ENCODE results near the gene POLRMT.
"Not testable (repeated sequence)": the region's sequence is repeated elsewhere in the genome, so short reads cannot be mapped to it uniquely, and the experiment has no call there.

The POLRMT gene

GRCh38 chr19:641702-642101, 8.4 kb upstream of the POLRMT start:
- Histone ChIP-seq H3K9ac (ENCODE audit: low read depth, low read length) (no peak overlapping the region), H3K4me1 (ENCODE audit: control insufficient read depth, insufficient read depth, low read length) (peaks cover 6% of the 10 kb centered on the region), H3K4me3 (ENCODE audit: low read length) (no peak overlapping the region), H3K27me3 (ENCODE audit: control insufficient read depth, insufficient read depth, low read length) (no peaks in the 10 kb centered on the region), H3K9me3 (replicated peaks; ENCODE audit: low read length) (no peaks in the 10 kb centered on the region), H3K36me3 (ENCODE audit: insufficient read depth, low read length) (peaks cover 22% of the 10 kb centered on the region), H3K4me2 (ENCODE audit: low read length) (no peak overlapping the region)

- Histone ChIP-seq H3K36me3 (ENCODE audit: insufficient read depth, low read length) (peaks cover 12% of the 10 kb centered on the region), H3K4me2 (ENCODE audit: low read length) (no peak overlapping the region), H3K9me3 (replicated peaks; ENCODE audit: low read length) (no peaks in the 10 kb centered on the region), H3K27me3 (ENCODE audit: control insufficient read depth, insufficient read depth, low read length) (no peaks in the 10 kb centered on the region), H3K9ac (ENCODE audit: low read depth, low read length) (no peak overlapping the region), H3K4me1 (ENCODE audit: control insufficient read depth, insufficient read depth, low read length) (peaks cover 6% of the 10 kb centered on the region), H3K4me3 (ENCODE audit: low read length) (no peak overlapping the region)
Measured at GRCh38 chr19:640606-641189, 7.4 kb upstream of the POLRMT start.

GRCh38 chr19:640161-640558, 6.8 kb upstream of the POLRMT start:
- Histone ChIP-seq H3K4me1 (ENCODE audit: control insufficient read depth, insufficient read depth, low read length) (peaks cover 6% of the 10 kb centered on the region), H3K9me3 (replicated peaks; ENCODE audit: low read length) (no peaks in the 10 kb centered on the region), H3K27me3 (ENCODE audit: control insufficient read depth, insufficient read depth, low read length) (no peaks in the 10 kb centered on the region), H3K4me3 (ENCODE audit: low read length) (peak overlapping the region; percentile 68), H3K36me3 (ENCODE audit: insufficient read depth, low read length) (peaks cover 10% of the 10 kb centered on the region), H3K4me2 (ENCODE audit: low read length) (peak overlapping the region; percentile 89), H3K9ac (ENCODE audit: low read depth, low read length) (no peak overlapping the region)

GRCh38 chr19:639253-640160, 6.2 kb upstream of the POLRMT start, which contains the start of gene FGF22:
FGF22 (plus strand) TSS chr19:639879; CDS start chr19:639926, 47 bp downstream.
- Histone ChIP-seq H3K27me3 (ENCODE audit: control insufficient read depth, insufficient read depth, low read length) (no peaks in the 10 kb centered on the region), H3K36me3 (ENCODE audit: insufficient read depth, low read length) (peaks cover 4% of the 10 kb centered on the region), H3K9me3 (replicated peaks; ENCODE audit: low read length) (no peaks in the 10 kb centered on the region), H3K4me3 (ENCODE audit: low read length) (peak within 1 kb of the TSS; percentile 70), H3K9ac (ENCODE audit: low read depth, low read length) (peak within 1 kb of the TSS; percentile 17), H3K4me1 (ENCODE audit: control insufficient read depth, insufficient read depth, low read length) (peaks cover 6% of the 10 kb centered on the region), H3K4me2 (ENCODE audit: low read length) (peak within 1 kb of the TSS; percentile 89)

- peak overlapping the region; percentile 17 for H3K9ac ChIP-seq (ENCODE audit: low read depth, low read length)
- H3K9me3 ChIP-seq (replicated peaks; ENCODE audit: low read length), result no peaks in the 10 kb centered on the region
- peaks cover 12% of the 10 kb centered on the region for H3K4me1 ChIP-seq (ENCODE audit: control insufficient read depth, insufficient read depth, low read length)
- peak overlapping the region; percentile 70 for H3K4me3 ChIP-seq (ENCODE audit: low read length)
- H3K27me3 ChIP-seq (ENCODE audit: control insufficient read depth, insufficient read depth, low read length), result no peaks in the 10 kb centered on the region
- H3K4me2 ChIP-seq (ENCODE audit: low read length), result peak overlapping the region; percentile 88
- no peaks in the 10 kb centered on the region for H3K36me3 ChIP-seq (ENCODE audit: insufficient read depth, low read length)
Measured at GRCh38 chr19:638906-639252, 5.5 kb upstream of the POLRMT start.

GRCh38 chr19:634975-635652, 1.8 kb upstream of the POLRMT start:
- H3K27me3 ChIP-seq (ENCODE audit: control insufficient read depth, insufficient read depth, low read length), result no peaks in the 10 kb centered on the region
- H3K9ac ChIP-seq (ENCODE audit: low read depth, low read length), result no peak overlapping the region
- H3K4me2 ChIP-seq (ENCODE audit: low read length), result no peak overlapping the region
- no peaks in the 10 kb centered on the region for H3K36me3 ChIP-seq (ENCODE audit: insufficient read depth, low read length)
- H3K4me3 ChIP-seq (ENCODE audit: low read length), result no peak overlapping the region
- peaks cover 21% of the 10 kb centered on the region for H3K4me1 ChIP-seq (ENCODE audit: control insufficient read depth, insufficient read depth, low read length)
- no peaks in the 10 kb centered on the region for H3K9me3 ChIP-seq (replicated peaks; ENCODE audit: low read length)

- Histone ChIP-seq H3K36me3 (ENCODE audit: insufficient read depth, low read length) (peaks cover 2% of the 10 kb centered on the region), H3K9me3 (replicated peaks; ENCODE audit: low read length) (no peaks in the 10 kb centered on the region), H3K4me1 (ENCODE audit: control insufficient read depth, insufficient read depth, low read length) (peaks cover 17% of the 10 kb centered on the region), H3K4me2 (ENCODE audit: low read length) (peak overlapping the region; percentile 100), H3K9ac (ENCODE audit: low read depth, low read length) (peak overlapping the region; percentile 87), H3K27me3 (ENCODE audit: control insufficient read depth, insufficient read depth, low read length) (no peaks in the 10 kb centered on the region), H3K4me3 (ENCODE audit: low read length) (peak overlapping the region; percentile 99)
Measured at GRCh38 chr19:633786-634639, 676 bp upstream of the POLRMT start.

GRCh38 chr19:632579-633067, 714 bp downstream of the POLRMT start:
- peak overlapping the region; percentile 100 for H3K4me2 ChIP-seq (ENCODE audit: low read length)
- H3K9me3 ChIP-seq (replicated peaks; ENCODE audit: low read length), result no peaks in the 10 kb centered on the region

GRCh38 chr19:629961-630714, 3.2 kb downstream of the POLRMT start:
- H3K4me3 ChIP-seq (ENCODE audit: low read length), result no peak overlapping the region
- no peaks in the 10 kb centered on the region for H3K9me3 ChIP-seq (replicated peaks; ENCODE audit: low read length)
- H3K4me1 ChIP-seq (ENCODE audit: control insufficient read depth, insufficient read depth, low read length), result peaks cover 15% of the 10 kb centered on the region
- no peak overlapping the region for H3K9ac ChIP-seq (ENCODE audit: low read depth, low read length)
- H3K27me3 ChIP-seq (ENCODE audit: control insufficient read depth, insufficient read depth, low read length), result no peaks in the 10 kb centered on the region
- H3K4me2 ChIP-seq (ENCODE audit: low read length), result no peak overlapping the region
- H3K36me3 ChIP-seq (ENCODE audit: insufficient read depth, low read length), result peaks cover 15% of the 10 kb centered on the region

More at GRCh38 chr19:632579-633067, 714 bp downstream of the POLRMT start:
- H3K4me3 ChIP-seq (ENCODE audit: low read length), result peak overlapping the region; percentile 99
- H3K36me3 ChIP-seq (ENCODE audit: insufficient read depth, low read length), result peaks cover 9% of the 10 kb centered on the region
- no peaks in the 10 kb centered on the region for H3K27me3 ChIP-seq (ENCODE audit: control insufficient read depth, insufficient read depth, low read length)
- peaks cover 15% of the 10 kb centered on the region for H3K4me1 ChIP-seq (ENCODE audit: control insufficient read depth, insufficient read depth, low read length)
- H3K9ac ChIP-seq (ENCODE audit: low read depth, low read length), result peak overlapping the region; percentile 91

GRCh38 chr19:629515-629914, 3.8 kb downstream of the POLRMT start:
- not testable (repeated sequence) for H3K27me3 ChIP-seq (ENCODE audit: control insufficient read depth, insufficient read depth, low read length); H3K9ac ChIP-seq (ENCODE audit: low read depth, low read length); H3K4me2 ChIP-seq (ENCODE audit: low read length); H3K9me3 ChIP-seq (replicated peaks; ENCODE audit: low read length); H3K4me3 ChIP-seq (ENCODE audit: low read length)
- Histone ChIP-seq H3K36me3 (ENCODE audit: insufficient read depth, low read length) (peaks cover 16% of the 10 kb centered on the region), H3K4me1 (ENCODE audit: control insufficient read depth, insufficient read depth, low read length) (peaks cover 15% of the 10 kb centered on the region)

Measured in skeletal muscle satellite cell (primary cell).